ENCODE data around the gene PIK3C2G. TPM values are rescaled to one million over a fixed set of nuclear protein-coding genes. Genes with fewer than 3 reads are reported as not detected.

The PIK3C2G gene
- total and polyA plus RNA-seq, 3 donors from 2014 or later, result 0.55 to 1.1 (median 0.62) TPM

DNA sequence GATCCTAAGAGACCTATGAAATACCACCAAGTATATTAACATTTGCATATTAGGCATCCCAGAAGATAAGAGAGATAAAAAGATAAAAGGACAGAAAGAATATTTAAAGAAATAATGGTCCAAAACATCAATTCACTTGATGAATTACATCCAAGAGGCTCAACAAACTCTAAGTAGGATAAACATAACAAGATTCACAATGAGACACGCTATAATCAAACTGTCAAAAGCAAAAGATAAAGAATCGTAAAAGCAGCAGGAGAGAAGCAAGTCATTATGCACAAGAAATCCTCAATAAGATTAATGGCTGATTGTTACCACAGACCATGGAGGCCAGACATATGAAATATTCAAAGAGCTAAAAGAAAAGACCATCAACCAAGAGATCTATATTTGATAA, 396.9 kb downstream of the PIK3C2G start:
- no peak for DNase-seq
- H3K4me1 ChIP-seq, result no peaks in the 10 kb centered on the region
- H3K4me3 ChIP-seq, result no peak overlapping the region
- no peaks in the 10 kb centered on the region for H3K36me3 ChIP-seq (ENCODE audit: low read depth, missing control alignments)
- intact Hi-C loops (cut with DNase I; ENCODE audit: low total_unique reads), result no loop called here
- WGBS, 2 donors, result 50 to 62% methylated on average over 2 of the region's 2 CpGs
- no peak overlapping the region for H3K27ac ChIP-seq
- H3K27me3 ChIP-seq, result no peaks in the 10 kb centered on the region
- TF ChIP-seq POLR2A (IDR thresholded peaks at IDR 0.05), result no peak
- TF ChIP-seq, protein P1, sequence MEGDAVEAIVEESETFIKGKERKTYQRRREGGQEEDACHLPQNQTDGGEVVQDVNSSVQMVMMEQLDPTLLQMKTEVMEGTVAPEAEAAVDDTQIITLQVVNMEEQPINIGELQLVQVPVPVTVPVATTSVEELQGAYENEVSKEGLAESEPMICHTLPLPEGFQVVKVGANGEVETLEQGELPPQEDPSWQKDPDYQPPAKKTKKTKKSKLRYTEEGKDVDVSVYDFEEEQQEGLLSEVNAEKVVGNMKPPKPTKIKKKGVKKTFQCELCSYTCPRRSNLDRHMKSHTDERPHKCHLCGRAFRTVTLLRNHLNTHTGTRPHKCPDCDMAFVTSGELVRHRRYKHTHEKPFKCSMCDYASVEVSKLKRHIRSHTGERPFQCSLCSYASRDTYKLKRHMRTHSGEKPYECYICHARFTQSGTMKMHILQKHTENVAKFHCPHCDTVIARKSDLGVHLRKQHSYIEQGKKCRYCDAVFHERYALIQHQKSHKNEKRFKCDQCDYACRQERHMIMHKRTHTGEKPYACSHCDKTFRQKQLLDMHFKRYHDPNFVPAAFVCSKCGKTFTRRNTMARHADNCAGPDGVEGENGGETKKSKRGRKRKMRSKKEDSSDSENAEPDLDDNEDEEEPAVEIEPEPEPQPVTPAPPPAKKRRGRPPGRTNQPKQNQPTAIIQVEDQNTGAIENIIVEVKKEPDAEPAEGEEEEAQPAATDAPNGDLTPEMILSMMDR (IDR thresholded peaks at IDR 0.05), result no peak
- no peaks in the 10 kb centered on the region for H3K9me3 ChIP-seq

DNA sequence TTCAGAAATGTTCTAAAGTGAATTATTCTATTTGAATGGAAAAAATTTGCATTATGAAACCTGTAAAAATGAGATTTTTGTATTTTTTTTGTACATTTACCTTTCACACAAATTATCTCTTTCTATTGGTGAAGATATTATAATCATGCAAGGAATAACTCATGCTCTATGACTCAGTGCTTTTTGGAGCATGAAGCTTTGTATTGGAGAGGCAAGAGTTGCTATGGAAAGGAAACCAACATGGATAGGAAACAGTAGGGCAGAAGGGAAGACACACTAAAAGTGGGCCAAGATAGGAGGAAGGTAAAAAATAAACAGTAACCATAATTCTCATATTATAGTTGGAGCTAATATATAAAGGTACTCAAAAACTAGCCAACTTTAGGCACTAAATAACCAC, 397.5 kb downstream of the PIK3C2G start:
- no peaks in the 10 kb centered on the region for H3K27me3 ChIP-seq
- H3K9me3 ChIP-seq, result no peaks in the 10 kb centered on the region
- no peak overlapping the region for H3K4me3 ChIP-seq
- TF ChIP-seq, protein P1 (IDR thresholded peaks at IDR 0.05), result no peak
- no peak for TF ChIP-seq POLR2A (IDR thresholded peaks at IDR 0.05)
- no peaks in the 10 kb centered on the region for H3K4me1 ChIP-seq
- intact Hi-C loops (cut with DNase I; ENCODE audit: low total_unique reads), result no loop called here
- no peak for DNase-seq
- H3K36me3 ChIP-seq (ENCODE audit: low read depth, missing control alignments), result no peaks in the 10 kb centered on the region
- no peak overlapping the region for H3K27ac ChIP-seq

DNA sequence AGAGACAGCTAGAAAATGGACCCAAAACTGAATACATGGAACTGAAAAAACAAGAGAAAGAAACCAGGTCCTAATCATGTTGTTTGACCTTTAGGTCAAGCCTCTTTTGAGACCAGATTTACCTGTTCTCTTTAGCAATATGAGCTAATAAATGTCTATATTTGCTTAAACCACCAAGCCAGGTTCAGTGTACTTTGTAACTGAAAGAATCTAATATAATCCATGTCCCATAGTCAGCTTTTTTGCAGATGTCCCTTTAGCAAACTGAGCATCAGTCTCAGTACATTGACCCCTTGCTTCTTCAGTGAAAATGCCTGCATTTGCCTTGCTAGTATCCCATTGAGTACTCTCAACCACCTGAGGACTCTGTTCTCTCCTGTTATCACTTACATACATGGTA, 414.8 kb downstream of the PIK3C2G start:
- TF ChIP-seq, protein P1 (IDR thresholded peaks at IDR 0.05), result no peak
- no peaks in the 10 kb centered on the region for H3K36me3 ChIP-seq (ENCODE audit: low read depth, missing control alignments)
- DNase-seq, result no peak
- H3K27me3 ChIP-seq, result no peaks in the 10 kb centered on the region
- intact Hi-C loops (cut with DNase I; ENCODE audit: low total_unique reads), result no loop called here
- no peak overlapping the region for H3K27ac ChIP-seq
- H3K9me3 ChIP-seq, result no peaks in the 10 kb centered on the region
- no peak overlapping the region for H3K4me3 ChIP-seq
- H3K4me1 ChIP-seq, result no peaks in the 10 kb centered on the region

DNA sequence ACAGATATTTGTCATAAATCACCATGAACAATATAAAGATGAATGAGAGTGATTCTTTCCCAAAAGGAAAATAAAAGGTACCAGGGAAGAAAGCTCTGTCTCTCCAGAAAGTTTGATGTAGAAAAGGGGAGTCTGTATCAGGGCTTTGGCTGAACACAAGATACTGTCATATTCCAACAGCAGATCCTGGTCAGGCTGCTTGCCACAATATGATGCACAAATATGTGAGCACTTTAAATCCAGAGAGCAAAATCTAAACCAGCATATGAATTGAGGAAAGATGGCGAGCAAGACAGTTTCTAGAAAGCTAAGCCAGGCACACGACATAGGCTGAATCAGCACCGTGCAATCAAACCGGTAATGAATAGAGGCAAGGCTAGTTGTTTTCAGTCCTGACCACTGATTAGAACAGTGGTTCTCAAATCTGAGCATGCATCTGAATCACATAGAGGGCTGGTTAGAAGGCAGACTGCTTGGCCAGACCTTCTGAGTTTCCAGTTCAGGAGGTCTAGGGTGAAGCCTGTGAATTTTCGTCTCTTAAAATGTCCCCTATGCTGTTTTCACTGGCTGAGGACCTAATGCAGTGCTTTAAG, 415.8 kb downstream of the PIK3C2G start:
- 59 to 77% methylated on average over 5 of the region's 5 CpGs for WGBS, 2 donors
- Histone ChIP-seq H3K27ac (no peak overlapping the region), H3K27me3 (no peaks in the 10 kb centered on the region), H3K4me1 (no peaks in the 10 kb centered on the region), H3K36me3 (ENCODE audit: low read depth, missing control alignments) (no peaks in the 10 kb centered on the region), H3K4me3 (no peak overlapping the region), H3K9me3 (no peaks in the 10 kb centered on the region)
- no peak for TF ChIP-seq POLR2A (IDR thresholded peaks at IDR 0.05)
- TF ChIP-seq, protein P1 (IDR thresholded peaks at IDR 0.05), result no peak
- intact Hi-C loops (cut with DNase I; ENCODE audit: low total_unique reads), result no loop called here
- no peak for DNase-seq

DNA sequence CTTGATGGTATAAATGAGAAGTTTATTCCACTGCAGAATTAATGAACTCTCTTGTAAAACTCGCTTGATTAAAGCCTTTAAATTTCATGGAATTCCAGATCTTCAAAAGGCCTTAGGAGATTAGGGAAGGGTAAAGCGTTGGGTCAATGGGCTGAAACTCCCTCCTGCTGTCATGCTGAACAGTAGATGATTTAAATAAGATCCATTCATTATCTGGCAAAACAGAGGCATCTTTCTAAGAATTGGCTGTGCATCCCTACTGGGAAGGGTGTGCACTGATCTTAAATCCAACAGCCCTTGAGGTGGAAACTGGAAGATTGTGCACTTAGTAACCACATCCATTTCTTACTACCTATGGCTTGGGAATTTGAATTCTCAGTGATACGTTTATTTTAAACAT, 420.5 kb downstream of the PIK3C2G start:
- H3K4me1 ChIP-seq, result no peaks in the 10 kb centered on the region
- H3K27ac ChIP-seq, result no peak overlapping the region
- WGBS, 2 donors, result 73 to 80% methylated on average over 3 of the region's 3 CpGs
- intact Hi-C loops (cut with DNase I; ENCODE audit: low total_unique reads), result no loop called here
- H3K4me3 ChIP-seq, result no peak overlapping the region
- H3K36me3 ChIP-seq (ENCODE audit: low read depth, missing control alignments), result no peaks in the 10 kb centered on the region
- TF ChIP-seq, protein P1 (IDR thresholded peaks at IDR 0.05), result no peak
- no peak for TF ChIP-seq POLR2A (IDR thresholded peaks at IDR 0.05)
- H3K27me3 ChIP-seq, result no peaks in the 10 kb centered on the region
- H3K9me3 ChIP-seq, result no peaks in the 10 kb centered on the region
- DNase-seq, result no peak

Data from testis (tissue), 3 donors.